Psoas muscle (tissue), 8 donors: ENCODE data around the gene RAPSN. TPM values are rescaled to one million over a fixed set of nuclear protein-coding genes. Genes with fewer than 3 reads are reported as not detected.

Experiments
- ATAC-seq, 4 donors: fragments of 200-7000 bp; cut with Tn5 transposase; one replicate each; pipeline ENCODE4 v1.9.1; 2020; ENCODE audit warnings: moderate library complexity in 3 of 4, mild to moderate bottlenecking in 2 of 4
- DNase-seq, 2 donors: peaks; one replicate each; pipeline ENCODE4 v3.0.0-alpha.2; 2020
- H3K27ac ChIP-seq: fragments of 200-600 bp; one replicate; pipeline ENCODE4 v1.8.0; 2022
- H3K27me3 ChIP-seq, 3 donors: fragments of 200-600 bp in 1 of 3; one replicate each; pipeline versions ENCODE4 v1.6.1 to v1.8.0; 2013 to 2022; ENCODE audit warnings: low read length in 2 of 3, mild to moderate bottlenecking in 2 of 3, moderate library complexity in 1 of 3; ENCODE audit not compliant: insufficient read depth in 3 of 3
- H3K36me3 ChIP-seq, 2 donors: fragments of 200-600 bp in 1 of 2; one replicate each; pipeline versions ENCODE4 v1.6.1 to v1.8.0; 2013 to 2022; ENCODE audit warnings: low read depth in 1 of 2, mild to moderate bottlenecking in 1 of 2, moderate library complexity in 1 of 2; ENCODE audit not compliant: insufficient read depth in 1 of 2
- H3K4me1 ChIP-seq: fragments of 200-600 bp; one replicate; pipeline ENCODE4 v1.8.0; 2022
- H3K4me3 ChIP-seq: fragments of 200-600 bp; one replicate; pipeline ENCODE4 v1.8.0; 2022; ENCODE audit warnings: mild to moderate bottlenecking
- H3K9me3 ChIP-seq: fragments of 200-600 bp; one replicate; pipeline ENCODE4 v1.8.0; 2022
- CTCF ChIP-seq: fragments of 200-600 bp; IDR thresholded peaks from one replicate; pipeline ENCODE4 v1.8.0; 2022; ENCODE audit warnings: antibody characterized with exemption
- WGBS, 3 donors: extraction: QIAGEN DNeasy Blood & Tissue Kit; methylation state at CpG; one replicate each; pipeline versions ENCODE4 v1.1.6 to v1.1.7; 2013; 5-methylcytosine and 5-hydroxymethylcytosine counted together
- intact Hi-C, 2 donors: fragments of 100-400 bp; cut with DNase I; formaldehyde crosslinking; loops; one replicate each; pipeline versions ENCODE4 v1.11.0 to v1.14.2; 2022
- polyA plus RNA-seq, 3 donors: library from polyadenylated mRNA; stranded (reverse); fragments of 200-250 nt; gene quantifications; one replicate each; pipeline ENCODE4 v1.2.3, GENCODE V29; 2013
- total RNA-seq, 4 donors: library from RNA; stranded (reverse); fragmentation: NEBNext Ultra II Directional in 2 of 4; extraction: Animal tissue kit (Norgen Biotek cat#: 25700) in 2 of 4; gene quantifications; one replicate each; pipeline versions ENCODE4 v1.2.1 to v1.2.4, GENCODE V29; 2021 to 2023
- donor health status: healthy with polysubstance abuse.
- donor health status: DM: no; HTN: no; CAD: no; lungs with moderate emphysema.
- donor health status: Bipolar disorder and iron deficiency.
- donor health status: healthy.
- donor health status: DM: yes; HTN: yes; CAD: no.
- donor health status: DM: no; HTN: no; CAD: no.
- donor health status: DM: no; HTN: no; CAD: no.
- donor health status: DM: yes; HTN: yes; CAD: no.

Gene RAPSN
- total and polyA plus RNA-seq, 7 donors: 37.6 to 90.6 (median 58.7) TPM

DNA sequence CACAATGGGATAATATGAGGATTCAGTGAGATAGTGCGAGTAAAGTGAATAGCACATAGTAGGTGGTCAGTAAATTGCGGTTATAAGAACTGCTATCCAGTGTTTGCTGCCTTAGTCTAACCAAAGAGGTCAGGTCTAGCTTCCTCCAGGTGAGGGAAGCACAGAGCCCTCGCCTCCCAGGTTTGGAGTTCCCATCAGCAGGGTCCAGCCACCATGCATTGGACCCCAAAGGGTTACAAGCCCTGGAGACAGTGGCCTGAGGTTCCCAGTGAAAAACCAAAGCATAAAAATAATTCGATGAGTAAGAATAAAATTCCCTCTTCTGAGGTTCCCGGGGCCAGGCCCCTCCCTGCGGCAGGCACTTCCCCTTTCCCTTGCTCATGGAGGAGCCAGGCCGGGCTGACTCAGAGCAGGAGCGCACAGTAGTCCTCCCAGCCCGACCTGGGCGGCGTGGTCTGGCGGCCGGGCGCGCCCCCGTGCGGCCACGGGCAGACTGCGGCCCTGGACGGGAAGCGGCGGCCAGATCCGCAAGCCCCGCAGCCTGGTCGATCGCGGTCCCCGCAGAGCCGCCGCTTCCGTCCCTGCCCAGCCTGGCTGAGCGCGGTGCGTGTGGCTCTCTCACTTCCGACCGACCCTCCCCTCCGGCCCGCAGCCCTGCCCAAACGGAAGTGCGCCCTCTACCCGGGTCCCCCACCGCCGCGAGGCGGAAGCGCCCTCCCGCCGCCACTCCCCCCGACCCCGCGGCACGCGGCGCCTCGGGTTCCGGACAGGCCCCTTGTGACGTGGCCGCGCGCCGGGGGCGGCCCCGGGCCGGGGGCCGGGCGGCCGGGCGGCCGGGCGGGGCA, 41.0 kb downstream of the RAPSN start, which contains the start of gene SLC39A13:
TSS of gene SLC39A13 (plus strand) at position 845 of the 845 bp plus-strand sequence. CDS start 1,505 bp downstream, outside the sequence.
- Histone ChIP-seq H3K27ac (peak within 1 kb of the TSS; percentile 86), H3K36me3 (peaks cover 4 to 18% of the 10 kb centered on the region in 2 donors), H3K27me3 (no peaks in the 10 kb centered on the region), H3K4me3 (peak within 1 kb of the TSS; percentile 86), H3K4me1 (peaks cover 23% of the 10 kb centered on the region), H3K9me3 (no peaks in the 10 kb centered on the region)
- WGBS, 3 donors: 2 to 4% (median 2%) methylated on average over 30 to 70 of the region's 70 CpGs
- TF ChIP-seq CTCF: peak; percentile 78
- intact Hi-C loops: loop anchor here (1.0 to 5.0 kb wide), 3 partner anchors 18 to 36 kb away; partner anchors contain the start of gene PSMC3 (in 1 of the 2)
- DNase-seq: peak; percentile 94 to 97
- ATAC-seq: peak; percentile 89 to 93 (median 91)

GRCh38 chr11:47406896-47407745, 41.8 kb downstream of the RAPSN start:
- DNase-seq (peak in 1 of 2 donors; percentile 67), ATAC-seq (peak in 2 of 4 donors; percentile 2 to 29)
- no peak for TF ChIP-seq CTCF
- Histone ChIP-seq H3K27me3 (no peaks in the 10 kb centered on the region), H3K4me3 (peak overlapping the region; percentile 86), H3K27ac (peak overlapping the region; percentile 86), H3K9me3 (no peaks in the 10 kb centered on the region), H3K36me3 (peaks cover 4 to 18% of the 10 kb centered on the region in 2 donors), H3K4me1 (peaks cover 23% of the 10 kb centered on the region)
- WGBS, 3 donors: 41 to 49% (median 46%) methylated on average over 12 of the region's 12 CpGs
- intact Hi-C loops: loop anchor here in 1 of 2 donors (5.0 kb wide), 1 partner anchor 35 kb away; no protein-coding TSS in a partner anchor

- ATAC-seq (no peak), DNase-seq (peak in 1 of 2 donors; percentile 15)
- Histone ChIP-seq H3K9me3 (no peaks in the 10 kb centered on the region), H3K27me3 (no peaks in the 10 kb centered on the region), H3K27ac (no peak overlapping the region), H3K36me3 (no peaks in the 10 kb centered on the region), H3K4me3 (no peak overlapping the region), H3K4me1 (peaks cover 13% of the 10 kb centered on the region)
- intact Hi-C loops: no loop called here
- 66 to 79% (median 69%) methylated on average over 3 of the region's 3 CpGs for WGBS, 3 donors
- TF ChIP-seq CTCF: no peak
Observed at GRCh38 chr11:47403571-47403970, 45.4 kb downstream of the RAPSN start.

DNA sequence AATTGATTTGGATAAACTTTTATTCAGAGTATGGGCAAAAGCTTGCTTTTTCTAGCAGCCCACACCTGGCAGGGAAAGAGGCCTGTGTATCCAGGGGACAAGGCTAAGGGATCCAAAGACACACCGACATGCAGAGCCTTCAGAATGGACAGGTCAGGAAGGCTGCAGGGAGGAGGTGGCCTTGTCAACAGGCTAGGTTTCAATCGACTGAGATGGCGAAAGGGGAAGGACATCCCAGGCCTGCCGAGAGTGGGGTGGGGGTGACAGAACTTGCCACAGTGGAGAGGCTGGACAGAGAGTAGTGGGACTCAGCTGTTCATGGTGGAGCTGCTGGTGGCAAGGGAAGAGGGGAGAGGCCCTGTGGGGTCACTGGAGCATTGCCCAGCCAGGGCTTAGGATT, 45.8 kb downstream of the RAPSN start:
- no peak for TF ChIP-seq CTCF
- peaks cover 13% of the 10 kb centered on the region for H3K4me1 ChIP-seq
- H3K4me3 ChIP-seq: no peak overlapping the region
- DNase-seq: peak; percentile 4 to 40
- H3K9me3 ChIP-seq: no peaks in the 10 kb centered on the region
- H3K27ac ChIP-seq: no peak overlapping the region
- H3K36me3 ChIP-seq: no peaks in the 10 kb centered on the region
- no peaks in the 10 kb centered on the region for H3K27me3 ChIP-seq
- ATAC-seq: no peak
- intact Hi-C loops: no loop called here
- WGBS, 3 donors: 73 to 80% (median 80%) methylated on average over 4 of the region's 4 CpGs
